HK-2 (cell line): ENCODE measurements around the gene ARL16.

Experiments
- DNase-seq: peaks from one replicate; pipeline ENCODE4 v3.0.0-alpha.2; 2018; ENCODE audit not compliant: unreplicated experiment

Gene ARL16

GRCh38 chr17:81695211-81695610 is 11.6 kb upstream of the ARL16 start:
- DNase-seq: no peak

GRCh38 chr17:81694810-81695209 is 11.2 kb upstream of the ARL16 start:
- no peak for DNase-seq

- DNase-seq: no peak
Observed at GRCh38 chr17:81693509-81694210, 10.1 kb upstream of the ARL16 start.

GRCh38 chr17:81691608-81692007 is 8.0 kb upstream of the ARL16 start:
- no peak for DNase-seq

GRCh38 chr17:81691196-81691595 is 7.6 kb upstream of the ARL16 start:
- DNase-seq: no peak

- DNase-seq: no peak
Observed at GRCh38 chr17:81690549-81690948, 7.0 kb upstream of the ARL16 start.

- DNase-seq: no peak
Observed at GRCh38 chr17:81690066-81690465, 6.5 kb upstream of the ARL16 start.

- no peak for DNase-seq
Observed at GRCh38 chr17:81688616-81689015, 5.0 kb upstream of the ARL16 start.

GRCh38 chr17:81687770-81688541 is 4.4 kb upstream of the ARL16 start:
- no peak for DNase-seq

- no peak for DNase-seq
Observed at GRCh38 chr17:81686614-81687013, 3.0 kb upstream of the ARL16 start.

GRCh38 chr17:81685108-81685507 is 1.5 kb upstream of the ARL16 start:
- peak; percentile 76 for DNase-seq

GRCh38 chr17:81684442-81684911 is 880 bp upstream of the ARL16 start:
- peak; percentile 79 for DNase-seq

- no peak for DNase-seq
Observed at GRCh38 chr17:81683208-81683583, 401 bp downstream of the ARL16 start.

- DNase-seq: no peak
Observed at GRCh38 chr17:81682565-81683207, 911 bp downstream of the ARL16 start.

- DNase-seq: no peak
Observed at GRCh38 chr17:81681672-81682071, 1.9 kb downstream of the ARL16 start.

- no peak for DNase-seq
Observed at GRCh38 chr17:81680150-81680549, 3.4 kb downstream of the ARL16 start.

- DNase-seq: no peak
Observed at GRCh38 chr17:81676906-81677305, 6.7 kb downstream of the ARL16 start.

GRCh38 chr17:81675515-81676221 is 7.9 kb downstream of the ARL16 start:
- DNase-seq: peak; percentile 35

- DNase-seq: no peak
Observed at GRCh38 chr17:81673561-81674258, 9.9 kb downstream of the ARL16 start.

- DNase-seq: no peak
Observed at GRCh38 chr17:81672954-81673353, 10.6 kb downstream of the ARL16 start.

- DNase-seq: no peak
Observed at GRCh38 chr17:81672504-81672903, 11.1 kb downstream of the ARL16 start.

- DNase-seq: no peak
Observed at GRCh38 chr17:81667754-81668153, 15.8 kb downstream of the ARL16 start.
